H9 (cell line): ENCODE measurements around the gene GPR153. TPM values are rescaled to one million over a fixed set of nuclear protein-coding genes. Genes with fewer than 3 reads are reported as not detected.
A peak's percentile ranks its signal among the peaks of the same experiment; 100 is the strongest.

Source experiments
- DNase-seq: peaks from one replicate; pipeline ENCODE4 v3.0.0-alpha.2; 2017
- H2AFZ ChIP-seq: one replicate; pipeline ENCODE4 v1.6.1; 2013; ENCODE audit warnings: mild to moderate bottlenecking, low read length, control low read depth, moderate library complexity
- H2AK5ac ChIP-seq: 2 replicates; pipeline ENCODE4 v1.6.1; 2013; ENCODE audit warnings: low read length, control low read depth, mixed read lengths; ENCODE audit not compliant: insufficient read length
- H2BK120ac ChIP-seq: one replicate; pipeline ENCODE4 v1.6.1; 2013; ENCODE audit warnings: low read depth, mild to moderate bottlenecking, low read length, control low read depth, inconsistent platforms; ENCODE audit not compliant: poor library complexity, severe bottlenecking
- H2BK12ac ChIP-seq: 2 replicates; pipeline ENCODE4 v1.6.1; 2013; ENCODE audit warnings: low read length, control low read depth, mixed read lengths, low read depth; ENCODE audit not compliant: insufficient read length
- H2BK15ac ChIP-seq: 2 replicates; pipeline ENCODE4 v1.6.1; 2013; ENCODE audit warnings: low read depth, low read length, control low read depth
- H2BK20ac ChIP-seq: one replicate; pipeline ENCODE4 v1.6.1; 2013; ENCODE audit warnings: low read depth, mild to moderate bottlenecking, low read length, control low read depth, inconsistent platforms; ENCODE audit not compliant: poor library complexity, severe bottlenecking
- H2BK5ac ChIP-seq: 2 replicates; pipeline ENCODE4 v1.6.1; 2013; ENCODE audit warnings: low read length, control low read depth, mixed read lengths; ENCODE audit not compliant: insufficient read length
- H3K14ac ChIP-seq: 2 replicates; pipeline ENCODE4 v1.6.1; 2013; ENCODE audit warnings: low read length, control low read depth; ENCODE audit not compliant: insufficient read depth
- H3K18ac ChIP-seq: 2 replicates; pipeline ENCODE4 v1.6.1; 2013; ENCODE audit warnings: low read depth, mild to moderate bottlenecking, mixed read lengths, low read length, control low read depth; ENCODE audit not compliant: insufficient read length
- H3K23ac ChIP-seq: 2 replicates; pipeline ENCODE4 v1.6.1; 2013; ENCODE audit warnings: low read length, control low read depth, mixed read lengths, low read depth; ENCODE audit not compliant: insufficient read length
- H3K23me2 ChIP-seq: 2 replicates; pipeline ENCODE4 v1.6.1; 2013; ENCODE audit warnings: low read depth, mild to moderate bottlenecking, mixed read lengths, low read length, control low read depth; ENCODE audit not compliant: insufficient read length, poor library complexity, severe bottlenecking
- H3K27ac ChIP-seq: 2 replicates; pipeline ENCODE4 v1.5.1; 2013; ENCODE audit warnings: low read length, control low read depth, mixed read lengths, low read depth; ENCODE audit not compliant: insufficient read length
- H3K27me3 ChIP-seq: 2 replicates; pipeline ENCODE4 v1.6.1; 2013; ENCODE audit warnings: low read length, control low read depth, inconsistent platforms; ENCODE audit not compliant: insufficient read depth
- H3K4ac ChIP-seq: 2 replicates; pipeline ENCODE4 v1.6.1; 2013; ENCODE audit warnings: low read depth, mild to moderate bottlenecking, control low read depth, inconsistent platforms, low read length, moderate library complexity
- H3K4me1 ChIP-seq: 2 replicates; pipeline ENCODE4 v1.6.1; 2013; ENCODE audit warnings: low read length, control low read depth, inconsistent platforms; ENCODE audit not compliant: insufficient read depth
- H3K4me2 ChIP-seq: 2 replicates; pipeline ENCODE4 v1.6.1; 2013; ENCODE audit warnings: low read length, control low read depth, mixed read lengths; ENCODE audit not compliant: insufficient read length, insufficient read depth
- H3K56ac ChIP-seq: 2 replicates; pipeline ENCODE4 v1.6.1; 2013; ENCODE audit warnings: low read depth, mild to moderate bottlenecking, mixed read lengths, low read length, control low read depth; ENCODE audit not compliant: insufficient read length
- H3K79me1 ChIP-seq: 2 replicates; pipeline ENCODE4 v1.6.1; 2013; ENCODE audit warnings: low read depth, mild to moderate bottlenecking, moderate library complexity, low read length, control low read depth, inconsistent platforms; ENCODE audit not compliant: insufficient read depth, poor library complexity, severe bottlenecking
- H3K79me2 ChIP-seq: 2 replicates; pipeline ENCODE4 v1.6.1; 2013; ENCODE audit warnings: low read length, control low read depth, inconsistent platforms; ENCODE audit not compliant: insufficient read depth
- H3K9ac ChIP-seq: 2 replicates; pipeline ENCODE4 v1.6.1; 2013; ENCODE audit warnings: low read length, control low read depth, mixed read lengths; ENCODE audit not compliant: insufficient read length; ENCODE audit errors: extremely low read depth
- H3K9me3 ChIP-seq: one replicate; pipeline ENCODE4 v1.6.1; 2013; ENCODE audit warnings: low read depth, low read length, inconsistent platforms; ENCODE audit not compliant: control insufficient read depth
- H3T11ph ChIP-seq: one replicate; pipeline ENCODE4 v1.6.1; 2013; ENCODE audit warnings: mild to moderate bottlenecking, low read length, control low read depth, inconsistent platforms
- H4K20me1 ChIP-seq: one replicate; pipeline ENCODE4 v1.6.1; 2013; ENCODE audit not compliant: control insufficient read depth, insufficient read length, insufficient read depth
- H4K5ac ChIP-seq: 2 replicates; pipeline ENCODE4 v1.6.1; 2013; ENCODE audit warnings: low read depth, mild to moderate bottlenecking, mixed read lengths, low read length, control low read depth; ENCODE audit not compliant: insufficient read length
- H4K8ac ChIP-seq: replicated peaks from 2 replicates; pipeline ENCODE4 v1.6.1; 2013; ENCODE audit warnings: low read length, control low read depth, mixed read lengths, low read depth; ENCODE audit not compliant: insufficient read length
- H4K91ac ChIP-seq: 2 replicates; pipeline ENCODE4 v1.6.1; 2013; ENCODE audit warnings: low read depth, mild to moderate bottlenecking, moderate library complexity, mixed read lengths, low read length, control low read depth; ENCODE audit not compliant: insufficient read length
- H3K27ac Mint-ChIP-seq, 3 experiments: 2 replicates in 2 of 3; 3 replicates in 1 of 3; pipeline ENCODE4 v1.8.0; 2020 to 2021; ENCODE audit warnings: mixed read lengths in 3 of 3, mild to moderate bottlenecking in 1 of 3, moderate library complexity in 1 of 3
- H3K27me3 Mint-ChIP-seq: 2 replicates; pipeline ENCODE4 v1.8.0; 2021; ENCODE audit warnings: low read depth, mild to moderate bottlenecking, moderate library complexity, mixed read lengths
- H3K36me3 Mint-ChIP-seq, 3 experiments: 2 replicates in 2 of 3; 3 replicates in 1 of 3; pipeline ENCODE4 v1.8.0; 2020 to 2021; ENCODE audit warnings: low read depth in 3 of 3, mixed read lengths in 3 of 3; ENCODE audit not compliant: insufficient read depth in 1 of 3
- H3K4me1 Mint-ChIP-seq, 2 experiments: 2 replicates each; pipeline ENCODE4 v1.8.0; 2020; ENCODE audit warnings: mixed read lengths in 2 of 2
- H3K4me3 Mint-ChIP-seq, 2 experiments: 2 replicates in 1 of 2; 3 replicates in 1 of 2; pipeline ENCODE4 v1.8.0; 2020 to 2021; ENCODE audit warnings: mild to moderate bottlenecking in 2 of 2, mixed read lengths in 2 of 2, moderate library complexity in 1 of 2
- H3K9me3 Mint-ChIP-seq, 2 experiments: 2 replicates in 1 of 2; 3 replicates in 1 of 2; pipeline ENCODE4 v1.8.0; 2020; ENCODE audit warnings: mild to moderate bottlenecking in 2 of 2, mixed read lengths in 2 of 2, moderate library complexity in 1 of 2
- WGBS: extraction: QIAGEN DNeasy Blood & Tissue Kit; methylation state at CpG from one replicate; pipeline ENCODE4 v1.1.7; 2013; ENCODE audit warnings: missing lambda C conversion rate, low lambda C conversion rate, mixed read lengths; ENCODE audit not compliant: insufficient read length; ENCODE audit errors: extremely low coverage; 5-methylcytosine and 5-hydroxymethylcytosine counted together
- total RNA-seq: library from RNA; stranded (reverse); gene quantifications from 2 replicates; pipeline ENCODE4 v1.2.1, GENCODE V29; 2021
- TF ChIP-seq, protein P1 (sequence below): fragments of 200-600 bp; sonication (generic); conservative IDR thresholded peaks from 3 replicates; pipeline ENCODE4 v1.8.0; 2021; ENCODE audit warnings: antibody characterized with exemption, mild to moderate bottlenecking

Gene GPR153
- total RNA-seq, 1 experiment from 2014 or later = 8.9 TPM

DNA sequence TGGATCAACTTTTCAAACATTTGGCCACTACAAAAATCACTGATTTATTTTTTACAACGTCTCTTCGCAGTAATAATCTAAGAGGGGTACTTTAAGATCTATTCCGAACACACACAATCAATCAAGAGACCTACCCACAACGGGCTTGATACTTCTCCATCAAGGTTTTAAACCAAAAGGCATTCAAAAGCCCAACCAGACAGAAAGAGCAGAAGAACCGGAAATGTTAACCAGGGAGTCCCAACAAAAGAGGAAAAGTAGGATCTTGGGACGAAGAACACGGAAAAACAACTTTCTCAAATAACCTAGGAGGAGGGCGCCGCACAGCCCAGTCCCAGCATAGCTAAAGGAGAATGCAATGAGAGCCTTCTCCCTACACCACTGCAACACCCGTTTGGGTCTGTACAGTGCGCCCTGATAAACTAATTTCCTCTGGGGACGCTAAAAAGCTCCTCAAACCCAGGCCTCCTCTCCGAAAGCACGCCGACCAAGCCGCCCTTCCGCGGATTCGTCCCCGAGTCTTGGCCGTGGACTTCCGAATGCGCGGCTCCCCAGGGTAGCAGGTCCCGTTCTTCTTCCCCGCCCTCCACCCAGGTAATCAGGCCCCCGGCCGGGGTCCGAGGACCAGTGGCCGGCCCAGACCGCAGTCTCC lies 62.1 kb downstream of the GPR153 start:
- no peak overlapping the region for H2BK120ac ChIP-seq
- peak overlapping the region; percentile 98 for H3K9ac ChIP-seq
- H4K5ac ChIP-seq = no peak overlapping the region
- peak overlapping the region; percentile 90 to 94 for H3K4me3 Mint-ChIP-seq
- H3K27me3 Mint-ChIP-seq = peaks cover 2% of the 10 kb centered on the region; the same call in 1 of the 2 replicates
- no peak overlapping the region for H4K91ac ChIP-seq
- H3K4me2 ChIP-seq = peak overlapping the region; percentile 81
- no peak for DNase-seq
- H2BK15ac ChIP-seq = no peak overlapping the region
- no peaks in the 10 kb centered on the region for H3K9me3 ChIP-seq
- peaks cover 36 to 48% (median 41%) of the 10 kb centered on the region in 3 experiments for H3K36me3 Mint-ChIP-seq
- peaks cover 28% of the 10 kb centered on the region; the same call in 1 of the 2 replicates for H3K79me2 ChIP-seq
- peaks cover 32 to 40% of the 10 kb centered on the region in 2 experiments for H3K4me1 Mint-ChIP-seq
- peaks cover 2% of the 10 kb centered on the region for H3K79me1 ChIP-seq
- no peak overlapping the region for H2BK5ac ChIP-seq
- H2AFZ ChIP-seq = no peak overlapping the region
- peak overlapping the region; percentile 90 for H3K18ac ChIP-seq
- H3K23ac ChIP-seq = no peak overlapping the region
- H3K14ac ChIP-seq = peak overlapping the region; percentile 90
- H2AK5ac ChIP-seq = no peak overlapping the region
- no peak overlapping the region for H3T11ph ChIP-seq
- H3K27ac ChIP-seq = no peak overlapping the region
- H3K4ac ChIP-seq = 0 out of 2 replicates have a peak overlapping the region, but pooled peaks have one; percentile 18
- no peaks in the 10 kb centered on the region for H4K20me1 ChIP-seq
- no peaks in the 10 kb centered on the region for H3K27me3 ChIP-seq
- no peak overlapping the region for H2BK20ac ChIP-seq
- H3K27ac Mint-ChIP-seq = peak overlapping the region; percentile 83 to 94 (median 92); a peak in 6 of 7 replicates
- TF ChIP-seq, protein P1, sequence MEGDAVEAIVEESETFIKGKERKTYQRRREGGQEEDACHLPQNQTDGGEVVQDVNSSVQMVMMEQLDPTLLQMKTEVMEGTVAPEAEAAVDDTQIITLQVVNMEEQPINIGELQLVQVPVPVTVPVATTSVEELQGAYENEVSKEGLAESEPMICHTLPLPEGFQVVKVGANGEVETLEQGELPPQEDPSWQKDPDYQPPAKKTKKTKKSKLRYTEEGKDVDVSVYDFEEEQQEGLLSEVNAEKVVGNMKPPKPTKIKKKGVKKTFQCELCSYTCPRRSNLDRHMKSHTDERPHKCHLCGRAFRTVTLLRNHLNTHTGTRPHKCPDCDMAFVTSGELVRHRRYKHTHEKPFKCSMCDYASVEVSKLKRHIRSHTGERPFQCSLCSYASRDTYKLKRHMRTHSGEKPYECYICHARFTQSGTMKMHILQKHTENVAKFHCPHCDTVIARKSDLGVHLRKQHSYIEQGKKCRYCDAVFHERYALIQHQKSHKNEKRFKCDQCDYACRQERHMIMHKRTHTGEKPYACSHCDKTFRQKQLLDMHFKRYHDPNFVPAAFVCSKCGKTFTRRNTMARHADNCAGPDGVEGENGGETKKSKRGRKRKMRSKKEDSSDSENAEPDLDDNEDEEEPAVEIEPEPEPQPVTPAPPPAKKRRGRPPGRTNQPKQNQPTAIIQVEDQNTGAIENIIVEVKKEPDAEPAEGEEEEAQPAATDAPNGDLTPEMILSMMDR = no peak
- no CpG with 5 or more reads among the region's 31 CpGs for whole genome bisulfite sequencing
- no peak overlapping the region for H3K56ac ChIP-seq
- H2BK12ac ChIP-seq = no peak overlapping the region
- no peaks in the 10 kb centered on the region for H3K9me3 Mint-ChIP-seq
- H3K23me2 ChIP-seq = peaks cover 15% of the 10 kb centered on the region
- no peak overlapping the region for H4K8ac ChIP-seq
- H3K4me1 ChIP-seq = peaks cover 4% of the 10 kb centered on the region; the same call in 1 of the 2 replicates
